ENCODE measurements around the gene DAPK2.

Gene DAPK2

GRCh38 chr15:63998489-63998888 lies 47.8 kb downstream of the DAPK2 start:
- DNase-seq, result no peak

- no peak for DNase-seq
Observed at GRCh38 chr15:63997715-63998442, 48.4 kb downstream of the DAPK2 start.

GRCh38 chr15:63996794-63997357 lies 49.4 kb downstream of the DAPK2 start:
- DNase-seq, result no peak

GRCh38 chr15:63995789-63996188 lies 50.5 kb downstream of the DAPK2 start:
- DNase-seq, result no peak

- no peak for DNase-seq
Observed at GRCh38 chr15:63994073-63994600, 52.1 kb downstream of the DAPK2 start.

GRCh38 chr15:63992300-63992699 lies 54.0 kb downstream of the DAPK2 start:
- DNase-seq, result no peak

GRCh38 chr15:63991706-63992105 lies 54.6 kb downstream of the DAPK2 start:
- no peak for DNase-seq

- no peak for DNase-seq
Observed at GRCh38 chr15:63990454-63990853, 55.8 kb downstream of the DAPK2 start.

- DNase-seq, result no peak
Observed at GRCh38 chr15:63987796-63988378, 58.4 kb downstream of the DAPK2 start.

- DNase-seq, result peak in 2 of 58 donors; percentile 9 to 14
Observed at GRCh38 chr15:63986751-63987341, 59.4 kb downstream of the DAPK2 start.

- no peak for DNase-seq
Observed at GRCh38 chr15:63986185-63986680, 60.1 kb downstream of the DAPK2 start.

GRCh38 chr15:63985221-63986184 lies 60.8 kb downstream of the DAPK2 start:
- peak in 31 of 58 donors; percentile 6 to 46 (median 22) for DNase-seq

GRCh38 chr15:63984331-63984730 lies 62.0 kb downstream of the DAPK2 start:
- DNase-seq, result no peak

- no peak for DNase-seq
Observed at GRCh38 chr15:63983061-63983711, 63.1 kb downstream of the DAPK2 start.

GRCh38 chr15:63982381-63982854 lies 63.9 kb downstream of the DAPK2 start:
- no peak for DNase-seq

- DNase-seq, result peak in 1 of 58 donors; percentile 33
Observed at GRCh38 chr15:63981596-63982320, 64.5 kb downstream of the DAPK2 start.

- DNase-seq, result no peak
Observed at GRCh38 chr15:63979262-63979793, 67.0 kb downstream of the DAPK2 start.

GRCh38 chr15:63978511-63979261 lies 67.6 kb downstream of the DAPK2 start:
- DNase-seq, result no peak
